CD14-positive monocyte (primary cell): ENCODE results near the gene MMP15. TPM values are rescaled to one million over a fixed set of nuclear protein-coding genes. Genes with fewer than 3 reads are reported as not detected.

Source experiments
- DNase-seq, 3 donors: peaks; one replicate each; pipeline ENCODE4 v3.0.0-alpha.2; 2011 to 2022
- H2AFZ ChIP-seq: 2 replicates; pipeline ENCODE4 v1.6.0; 2012; ENCODE audit warnings: mild to moderate bottlenecking, low read depth, low read length, inconsistent platforms; ENCODE audit not compliant: insufficient read depth, poor library complexity, severe bottlenecking
- H3K27ac ChIP-seq, 2 donors: 1 replicate in 1 of 2; 2 replicates in 1 of 2; pipeline ENCODE4 v1.5.1; 2012 to 2013; ENCODE audit warnings: low read length in 2 of 2, control low read depth in 1 of 2, inconsistent platforms in 1 of 2, low read depth in 1 of 2, mild to moderate bottlenecking in 1 of 2
- H3K27me3 ChIP-seq, 2 donors: one replicate each; pipeline versions ENCODE4 v1.6.0 to v1.6.1; 2011 to 2013; ENCODE audit warnings: low read length in 2 of 2; ENCODE audit not compliant: control insufficient read depth in 2 of 2, insufficient read depth in 2 of 2
- H3K36me3 ChIP-seq, 2 donors: replicated peaks in 1 of 2; 1 replicate in 1 of 2; 2 replicates in 1 of 2; pipeline versions ENCODE4 v1.5.1 to v1.6.1; 2012 to 2013; ENCODE audit warnings: low read length in 2 of 2, control low read depth in 1 of 2, inconsistent platforms in 1 of 2, mild to moderate bottlenecking in 1 of 2; ENCODE audit not compliant: insufficient read depth in 2 of 2, control insufficient read depth in 1 of 2
- H3K4me1 ChIP-seq, 2 donors: 1 replicate in 1 of 2; 2 replicates in 1 of 2; pipeline versions ENCODE4 v1.5.1 to v1.6.1; 2012 to 2013; ENCODE audit warnings: low read length in 2 of 2, control low read depth in 1 of 2, inconsistent platforms in 1 of 2, mild to moderate bottlenecking in 1 of 2, moderate library complexity in 1 of 2; ENCODE audit not compliant: insufficient read depth in 2 of 2, control insufficient read depth in 1 of 2
- H3K4me2 ChIP-seq: replicated peaks from 2 replicates; pipeline ENCODE3; 2012; ENCODE audit warnings: low read length, moderate library complexity, mild to moderate bottlenecking; ENCODE audit not compliant: poor library complexity, severe bottlenecking; ENCODE audit errors: extremely low read depth
- H3K4me3 ChIP-seq, 3 experiments: fragments of 200-600 bp in 1 of 3; sonication (generic) in 1 of 3; replicated peaks in 1 of 3; 1 replicate in 2 of 3; 2 replicates in 1 of 3; pipeline ENCODE4 v1.5.1; 2011 to 2013; ENCODE audit warnings: low read length in 3 of 3, mild to moderate bottlenecking in 3 of 3, control low read depth in 2 of 3, low read depth in 2 of 3, inconsistent platforms in 1 of 3, moderate library complexity in 1 of 3
- H3K79me2 ChIP-seq: 2 replicates; pipeline ENCODE4 v1.6.0; 2012; ENCODE audit warnings: mild to moderate bottlenecking, control low read depth, inconsistent platforms, low read length, moderate library complexity; ENCODE audit not compliant: insufficient read depth
- H3K9ac ChIP-seq: 2 replicates; pipeline ENCODE4 v1.6.0; 2017; ENCODE audit warnings: low read length, mild to moderate bottlenecking; ENCODE audit not compliant: insufficient read depth, poor library complexity, severe bottlenecking
- H3K9me3 ChIP-seq, 2 donors: replicated peaks in 1 of 2; 1 replicate in 1 of 2; 2 replicates in 1 of 2; pipeline versions ENCODE4 v1.5.1 to v1.6.1; 2012 to 2013; ENCODE audit warnings: low read length in 2 of 2, control low read depth in 1 of 2; ENCODE audit not compliant: control insufficient read depth in 1 of 2, insufficient read depth in 1 of 2
- H4K20me1 ChIP-seq: 2 replicates; pipeline ENCODE4 v1.6.0; 2012; ENCODE audit warnings: mild to moderate bottlenecking, low read length, control low read depth, moderate library complexity; ENCODE audit not compliant: insufficient read depth
- H3K27ac Mint-ChIP-seq, 7 donors: one replicate each; pipeline ENCODE4 v1.8.0; 2020; ENCODE audit warnings: mild to moderate bottlenecking in 7 of 7, mixed read lengths in 7 of 7, moderate library complexity in 6 of 7, inconsistent platforms in 2 of 7
- H3K27me3 Mint-ChIP-seq, 3 donors: one replicate each; pipeline ENCODE4 v1.8.0; 2021 to 2022; ENCODE audit warnings: low read depth in 3 of 3, mild to moderate bottlenecking in 3 of 3, mixed read lengths in 3 of 3, moderate library complexity in 3 of 3, inconsistent platforms in 1 of 3
- H3K36me3 Mint-ChIP-seq, 2 donors: one replicate each; pipeline ENCODE4 v1.8.0; 2020; ENCODE audit warnings: mixed read lengths in 2 of 2, inconsistent platforms in 1 of 2, mild to moderate bottlenecking in 1 of 2
- H3K4me1 Mint-ChIP-seq: one replicate; pipeline ENCODE4 v1.8.0; 2020; ENCODE audit warnings: mild to moderate bottlenecking, mixed read lengths
- H3K4me3 Mint-ChIP-seq, 2 donors: one replicate each; pipeline ENCODE4 v1.8.0; 2020; ENCODE audit warnings: mild to moderate bottlenecking in 2 of 2, mixed read lengths in 2 of 2, moderate library complexity in 1 of 2
- H3K9me3 Mint-ChIP-seq, 7 donors: one replicate each; pipeline ENCODE4 v1.8.0; 2020 to 2022; ENCODE audit warnings: mixed read lengths in 7 of 7, mild to moderate bottlenecking in 6 of 7, moderate library complexity in 6 of 7, inconsistent platforms in 2 of 7
- CTCF ChIP-seq: fragments of 200-600 bp; IDR thresholded peaks from one replicate; pipeline ENCODE4 v1.8.0; 2022; ENCODE audit warnings: antibody characterized with exemption, mild to moderate bottlenecking
- WGBS: methylation state at CpG from one replicate; pipeline ENCODE4 v1.1.5; 2013; ENCODE audit warnings: missing lambda C conversion rate; ENCODE audit not compliant: insufficient coverage; 5-methylcytosine and 5-hydroxymethylcytosine counted together
- intact Hi-C, 2 donors: fragments of 100-400 bp; cut with micrococcal nuclease; formaldehyde crosslinking; loops; one replicate each; pipeline versions ENCODE4 v1.15.0 to v1.15.1; 2023
- polyA plus RNA-seq, 3 donors: library from polyadenylated mRNA; depleted of rRNA in 1 of 3; unstranded in 2 of 3; stranded (reverse) in 1 of 3; fragments of 300-500 nt in 2 of 3; fragments of >200 nt in 1 of 3; fragmentation: Illumina TruSeq in 2 of 3; gene quantifications; 1 replicate in 2 of 3; 2 replicates in 1 of 3; pipeline ENCODE4 v1.2.3, GENCODE V29; 2012 to 2021

The MMP15 gene
- polyA plus RNA-seq, 3 donors: not detected

GRCh38 chr16:58045096-58045495 lies 19.5 kb downstream of the MMP15 start:
- Histone ChIP-seq H2AFZ (no peak overlapping the region), H3K27me3 (no peaks in the 10 kb centered on the region), H3K4me1 (no peaks in the 10 kb centered on the region), H3K36me3 (no peaks in the 10 kb centered on the region), H3K27ac (no peak overlapping the region), H3K9ac (no peak overlapping the region), H3K79me2 (no peaks in the 10 kb centered on the region), H3K4me2 (no peak overlapping the region), H4K20me1 (no peaks in the 10 kb centered on the region), H3K4me3 (no peak overlapping the region), H3K9me3 (no peaks in the 10 kb centered on the region)
- intact Hi-C loops: no loop called here
- DNase-seq: no peak
- H3K27ac Mint-ChIP-seq: no peak overlapping the region
- 91% methylated on average over 19 of the region's 31 CpGs for WGBS
- H3K27me3 Mint-ChIP-seq: peaks cover 0 to 4% (median 2%) of the 10 kb centered on the region in 3 donors
- H3K4me1 Mint-ChIP-seq: no peaks in the 10 kb centered on the region
- H3K4me3 Mint-ChIP-seq: no peak overlapping the region
- TF ChIP-seq CTCF: no peak
- no peaks in the 10 kb centered on the region for H3K9me3 Mint-ChIP-seq
- no peaks in the 10 kb centered on the region for H3K36me3 Mint-ChIP-seq

GRCh38 chr16:58046054-58046881 lies 20.7 kb downstream of the MMP15 start:
- Histone ChIP-seq H3K27me3 (no peaks in the 10 kb centered on the region), H3K27ac (no peak overlapping the region), H3K9ac (no peak overlapping the region), H3K4me2 (no peak overlapping the region), H3K9me3 (no peaks in the 10 kb centered on the region), H3K4me1 (no peaks in the 10 kb centered on the region), H4K20me1 (no peaks in the 10 kb centered on the region), H3K4me3 (no peak overlapping the region), H3K79me2 (no peaks in the 10 kb centered on the region), H2AFZ (no peak overlapping the region), H3K36me3 (no peaks in the 10 kb centered on the region)
- TF ChIP-seq CTCF: no peak
- Mint-ChIP-seq H3K27ac (no peak overlapping the region), H3K4me1 (no peaks in the 10 kb centered on the region), H3K36me3 (no peaks in the 10 kb centered on the region), H3K4me3 (no peak overlapping the region), H3K9me3 (peaks cover 0 to 5% (median 0%) of the 10 kb centered on the region in 7 donors), H3K27me3 (peaks cover 3 to 4% (median 4%) of the 10 kb centered on the region in 3 donors)
- DNase-seq: peak in 1 of 3 donors; percentile 32
- intact Hi-C loops: no loop called here
- WGBS: 73% methylated on average over 6 of the region's 16 CpGs
